Stimulated activated naive CD8-positive, alpha-beta T cell treated with anti-CD3 and anti-CD28 coated beads, Interleukin-15, amount 100 ng/mL, for 72 hours (primary cell): Measurements from ENCODE around the gene ART3.

Experiments
- ATAC-seq: fragments of 150-1000 bp; cut with Tn5 transposase; 2 replicates; pipeline ENCODE4 v1.10.0; 2021; ENCODE audit warnings: mild to moderate bottlenecking, moderate library complexity
- DNase-seq, 2 donors: peaks; one replicate each; pipeline ENCODE4 v3.0.0; 2021 to 2022
- H3K27ac Mint-ChIP-seq, 2 donors: one replicate each; pipeline ENCODE4 v1.8.0; 2022; ENCODE audit warnings: mild to moderate bottlenecking in 2 of 2, mixed read lengths in 2 of 2, moderate library complexity in 2 of 2
- H3K27me3 Mint-ChIP-seq: one replicate; pipeline ENCODE4 v1.8.0; 2022; ENCODE audit warnings: mixed read lengths
- H3K4me1 Mint-ChIP-seq: one replicate; pipeline ENCODE4 v1.8.0; 2022; ENCODE audit warnings: mild to moderate bottlenecking, mixed read lengths
- H3K4me3 Mint-ChIP-seq, 2 donors: one replicate each; pipeline ENCODE4 v1.8.0; 2022; ENCODE audit warnings: mild to moderate bottlenecking in 2 of 2, mixed read lengths in 2 of 2, moderate library complexity in 1 of 2
- H3K9me3 Mint-ChIP-seq, 2 donors: one replicate each; pipeline ENCODE4 v1.8.0; 2022; ENCODE audit warnings: mixed read lengths in 2 of 2

Gene ART3

GRCh38 chr4:76160355-76160754 is 85.8 kb downstream of the ART3 start:
- DNase-seq (no peak), ATAC-seq (no peak)
- Mint-ChIP-seq H3K27ac (no peak overlapping the region), H3K4me3 (no peak overlapping the region), H3K4me1 (no peaks in the 10 kb centered on the region), H3K9me3 (peaks cover 0 to 6% of the 10 kb centered on the region in 2 donors), H3K27me3 (no peaks in the 10 kb centered on the region)
